A673 (cell line): ENCODE measurements around the gene RMND5A. TPM values are rescaled to one million over a fixed set of nuclear protein-coding genes. Genes with fewer than 3 reads are reported as not detected.

Experiments
- BruUV-seq: library from RNA; stranded (reverse); fragments of 400-500 nt; replicated peaks from 2 replicates; lab custom pipeline; 2021; lab: Mats Ljungman, UMichigan
- CTCF ChIA-PET: fragments of 300-600 bp; sonication (Branson Sonifier 250); formaldehyde crosslinking; loops from one replicate; lab custom pipeline; 2022; ENCODE audit warnings: antibody characterized with exemption; lab: Charles Lee
- POLR2A ChIA-PET: fragments of 300-600 bp; sonication (Branson Sonifier 250); formaldehyde crosslinking; loops from one replicate; lab custom pipeline; 2022; ENCODE audit warnings: antibody characterized with exemption; ENCODE audit not compliant: low non-redundant PET; lab: Charles Lee
- DNase-seq: peaks from one replicate; pipeline ENCODE4 v3.0.0-alpha.2; 2015; ENCODE audit warnings: low spot score
- H3K27ac ChIP-seq: fragments of 200-600 bp; sonication (generic); 2 replicates; pipeline ENCODE4 v1.5.1; 2016; ENCODE audit warnings: mixed run types, low read depth, mild to moderate bottlenecking, mixed read lengths, antibody characterized with exemption, low read length; ENCODE audit not compliant: poor library complexity, severe bottlenecking
- H3K27me3 ChIP-seq: fragments of 200-600 bp; sonication (generic); replicated peaks from 2 replicates; pipeline ENCODE4 v1.6.1; 2017; ENCODE audit warnings: mixed run types, low read depth, mild to moderate bottlenecking, mixed read lengths, antibody characterized with exemption, low read length; ENCODE audit not compliant: insufficient read depth, poor library complexity
- H3K36me3 ChIP-seq: fragments of 200-600 bp; sonication (generic); 2 replicates; pipeline ENCODE4 v1.6.1; 2016; ENCODE audit warnings: mixed run types, mild to moderate bottlenecking, mixed read lengths, antibody characterized with exemption, low read length; ENCODE audit not compliant: insufficient read depth, poor library complexity, severe bottlenecking
- H3K4me1 ChIP-seq: fragments of 200-600 bp; sonication (generic); 2 replicates; pipeline ENCODE4 v1.6.1; 2017; ENCODE audit warnings: mixed run types, mild to moderate bottlenecking, mixed read lengths, antibody characterized with exemption, low read length; ENCODE audit not compliant: insufficient read depth, poor library complexity, severe bottlenecking
- H3K4me3 ChIP-seq: fragments of 200-600 bp; sonication (generic); 2 replicates; pipeline ENCODE4 v1.5.1; 2016; ENCODE audit warnings: low read depth, mixed run types, mild to moderate bottlenecking, mixed read lengths, low read length; ENCODE audit not compliant: poor library complexity, severe bottlenecking
- H3K9me3 ChIP-seq: fragments of 200-600 bp; sonication (generic); 2 replicates; pipeline ENCODE4 v1.6.1; 2016; ENCODE audit warnings: mixed run types, low read depth, mild to moderate bottlenecking, mixed read lengths, antibody characterized with exemption, low read length; ENCODE audit not compliant: poor library complexity, severe bottlenecking
- EZH2 ChIP-seq: fragments of 200-600 bp; sonication (generic); IDR thresholded peaks from 2 replicates; pipeline ENCODE4 v1.6.1; 2017; ENCODE audit warnings: borderline replicate concordance, low read depth, mild to moderate bottlenecking, mixed read lengths, antibody characterized with exemption, low read length; ENCODE audit not compliant: poor library complexity, severe bottlenecking
- intact Hi-C: fragments of 100-400 bp; cut with micrococcal nuclease; formaldehyde crosslinking; loops from one replicate; pipeline ENCODE4 v1.10.0; 2022; ENCODE audit not compliant: unreplicated experiment
- total RNA-seq: library from RNA; stranded (reverse); gene quantifications from 2 replicates; pipeline ENCODE4 v1.2.3, GENCODE V29; 2021
- TF ChIP-seq, protein P1 (sequence below): fragments of 300-800, 200-600 bp; sonication (generic); conservative IDR thresholded peaks from 2 replicates; pipeline ENCODE4 v1.5.1; 2017; ENCODE audit warnings: low read depth, mild to moderate bottlenecking, antibody characterized with exemption, low read length, moderate library complexity, mixed read lengths

The RMND5A gene
- total RNA-seq, 1 experiment from 2014 or later, result 38.7 TPM

DNA sequence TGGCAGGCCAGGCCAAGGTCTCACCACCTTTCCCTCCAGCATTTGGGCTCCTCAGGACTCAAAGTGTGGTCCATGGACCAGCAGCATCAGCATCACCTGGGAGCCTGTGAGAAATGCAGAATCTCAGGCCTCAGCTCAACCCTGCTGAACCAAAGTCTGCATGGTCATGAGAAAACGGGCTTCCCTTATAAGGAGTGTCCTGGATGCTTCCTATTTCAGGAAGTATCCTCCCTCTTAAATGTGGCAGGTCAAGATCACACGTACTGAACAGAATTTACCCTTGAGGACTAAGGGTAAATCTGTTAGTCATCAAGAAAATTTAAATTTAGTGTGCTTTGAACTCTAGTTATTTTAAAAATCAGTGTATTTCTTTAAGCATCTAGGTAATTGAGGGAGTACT is 58.9 kb downstream of the RMND5A start:
- Histone ChIP-seq H3K9me3 (no peaks in the 10 kb centered on the region), H3K27me3 (no peaks in the 10 kb centered on the region), H3K36me3 (peaks cover 8% of the 10 kb centered on the region), H3K4me1 (no peaks in the 10 kb centered on the region), H3K4me3 (no peak overlapping the region), H3K27ac (no peak overlapping the region)
- intact Hi-C loops, result no loop called here
- CTCF ChIA-PET, result no interaction called here
- POLR2A ChIA-PET, result no interaction called here
- BruUV-seq, result no TSS peak
- TF ChIP-seq, protein P1, sequence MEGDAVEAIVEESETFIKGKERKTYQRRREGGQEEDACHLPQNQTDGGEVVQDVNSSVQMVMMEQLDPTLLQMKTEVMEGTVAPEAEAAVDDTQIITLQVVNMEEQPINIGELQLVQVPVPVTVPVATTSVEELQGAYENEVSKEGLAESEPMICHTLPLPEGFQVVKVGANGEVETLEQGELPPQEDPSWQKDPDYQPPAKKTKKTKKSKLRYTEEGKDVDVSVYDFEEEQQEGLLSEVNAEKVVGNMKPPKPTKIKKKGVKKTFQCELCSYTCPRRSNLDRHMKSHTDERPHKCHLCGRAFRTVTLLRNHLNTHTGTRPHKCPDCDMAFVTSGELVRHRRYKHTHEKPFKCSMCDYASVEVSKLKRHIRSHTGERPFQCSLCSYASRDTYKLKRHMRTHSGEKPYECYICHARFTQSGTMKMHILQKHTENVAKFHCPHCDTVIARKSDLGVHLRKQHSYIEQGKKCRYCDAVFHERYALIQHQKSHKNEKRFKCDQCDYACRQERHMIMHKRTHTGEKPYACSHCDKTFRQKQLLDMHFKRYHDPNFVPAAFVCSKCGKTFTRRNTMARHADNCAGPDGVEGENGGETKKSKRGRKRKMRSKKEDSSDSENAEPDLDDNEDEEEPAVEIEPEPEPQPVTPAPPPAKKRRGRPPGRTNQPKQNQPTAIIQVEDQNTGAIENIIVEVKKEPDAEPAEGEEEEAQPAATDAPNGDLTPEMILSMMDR, result no peak
- no peak for TF ChIP-seq EZH2
- DNase-seq, result no peak

DNA sequence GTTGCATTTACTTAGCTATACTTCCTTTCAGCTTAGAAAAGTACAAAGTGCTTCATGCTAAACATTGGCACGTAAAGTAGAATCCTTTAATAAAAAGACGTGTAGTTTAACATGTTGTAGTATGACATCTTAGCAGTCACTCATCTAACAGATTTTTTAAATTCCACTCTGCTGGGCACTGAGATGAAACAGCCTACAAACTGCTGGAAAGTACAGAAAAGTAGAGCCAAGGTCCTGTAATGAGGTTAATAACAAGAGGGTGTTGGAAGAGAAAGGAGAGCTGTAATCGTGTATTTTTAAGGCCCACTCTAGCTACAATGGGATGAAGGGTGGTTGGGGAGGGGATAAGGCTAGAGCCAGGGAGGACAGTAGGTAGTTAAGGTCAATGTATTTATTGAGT is 59.9 kb downstream of the RMND5A start:
- no peak overlapping the region for H3K27ac ChIP-seq
- no peaks in the 10 kb centered on the region for H3K9me3 ChIP-seq
- peaks cover 8% of the 10 kb centered on the region for H3K36me3 ChIP-seq
- H3K4me3 ChIP-seq, result no peak overlapping the region
- no peaks in the 10 kb centered on the region for H3K4me1 ChIP-seq
- CTCF ChIA-PET, result no interaction called here
- H3K27me3 ChIP-seq, result no peaks in the 10 kb centered on the region
- intact Hi-C loops, result no loop called here
- no TSS peak for BruUV-seq
- TF ChIP-seq EZH2, result no peak
- TF ChIP-seq, protein P1, result no peak
- DNase-seq, result no peak
- POLR2A ChIA-PET, result no interaction called here

DNA sequence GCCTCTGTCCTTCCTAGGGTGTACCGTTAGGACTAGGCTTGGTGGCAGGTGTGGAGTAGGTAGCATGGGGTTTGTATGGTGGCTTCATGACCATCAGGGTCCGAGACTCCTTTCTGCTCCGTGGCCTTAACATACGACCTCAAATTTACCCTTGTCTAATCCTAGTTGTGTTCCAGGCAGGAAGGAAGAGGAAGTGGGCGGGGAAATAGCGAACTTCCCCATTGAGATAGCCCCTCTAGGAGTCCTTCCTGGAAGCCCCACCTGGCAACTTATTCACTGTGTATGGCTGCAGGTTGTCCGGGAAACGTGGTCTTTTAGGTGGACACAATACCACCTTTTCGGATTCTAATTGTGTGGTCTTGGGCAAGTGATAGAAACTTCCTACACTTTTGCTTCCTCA is 61.3 kb downstream of the RMND5A start:
- no peak overlapping the region for H3K4me3 ChIP-seq
- TF ChIP-seq, protein P1, result no peak
- TF ChIP-seq EZH2, result no peak
- intact Hi-C loops, result no loop called here

More for the DNA sequence above, 61.3 kb downstream of the RMND5A start:
- H3K4me1 ChIP-seq, result no peaks in the 10 kb centered on the region
- H3K27me3 ChIP-seq, result no peaks in the 10 kb centered on the region
- H3K27ac ChIP-seq, result no peak overlapping the region
- no peaks in the 10 kb centered on the region for H3K9me3 ChIP-seq
- no peak for DNase-seq
- no TSS peak for BruUV-seq
- ChIA-PET POLR2A (no interaction called here), CTCF (no interaction called here)
- no peaks in the 10 kb centered on the region for H3K36me3 ChIP-seq
